Hepatocyte (in vitro differentiated cells): Measurements from ENCODE around the gene SEC14L2.

Experiments used
- CTCF ChIP-seq: fragments of 200-600 bp; sonication (generic); IDR thresholded peaks from 2 replicates; pipeline ENCODE4 v1.5.1; 2016; ENCODE audit warnings: antibody characterized with exemption, mild to moderate bottlenecking; ENCODE audit not compliant: poor library complexity
- EZH2phosphoT487 ChIP-seq: fragments of 200-600 bp; sonication (generic); IDR thresholded peaks from one replicate; pipeline ENCODE4 v1.6.1; 2018; ENCODE audit warnings: antibody characterized with exemption, mild to moderate bottlenecking, low read depth, moderate library complexity; ENCODE audit not compliant: unreplicated experiment, severe bottlenecking

GRCh38 chr22:30416837-30417236, 20.0 kb downstream of the SEC14L2 start:
- TF ChIP-seq CTCF (no peak), EZH2phosphoT487 (no peak)
